ENCODE measurements around the gene TSPAN1.

TSPAN1 gene

GRCh38 chr1:46188295-46189030, 13.6 kb downstream of the TSPAN1 start:
- DNase-seq, result peak; percentile 95

DNA sequence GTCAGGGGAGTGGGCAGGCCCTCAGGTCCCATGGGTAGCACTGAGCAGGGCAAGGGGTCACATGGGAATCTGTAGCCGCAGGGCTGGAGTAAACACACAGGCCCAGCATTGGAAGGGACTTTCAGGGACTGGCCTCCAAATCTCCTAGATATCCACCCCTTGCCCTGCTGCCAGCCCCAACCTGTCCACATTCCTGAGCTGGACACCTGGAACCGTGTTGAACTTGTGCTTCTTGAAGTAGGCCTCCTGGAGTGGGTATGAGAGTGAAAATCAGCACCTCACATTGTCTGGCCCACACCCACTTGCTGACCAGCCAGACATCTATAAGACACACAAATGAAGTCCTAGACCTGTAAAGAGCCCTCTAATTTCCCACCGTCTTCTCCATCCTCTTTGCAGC, 15.7 kb downstream of the TSPAN1 start:
- DNase-seq, result no peak

- no peak for DNase-seq
Observed at GRCh38 chr1:46191033-46191701, 16.3 kb downstream of the TSPAN1 start.

- DNase-seq, result no peak
Observed at GRCh38 chr1:46192171-46192570, 17.3 kb downstream of the TSPAN1 start.

DNA sequence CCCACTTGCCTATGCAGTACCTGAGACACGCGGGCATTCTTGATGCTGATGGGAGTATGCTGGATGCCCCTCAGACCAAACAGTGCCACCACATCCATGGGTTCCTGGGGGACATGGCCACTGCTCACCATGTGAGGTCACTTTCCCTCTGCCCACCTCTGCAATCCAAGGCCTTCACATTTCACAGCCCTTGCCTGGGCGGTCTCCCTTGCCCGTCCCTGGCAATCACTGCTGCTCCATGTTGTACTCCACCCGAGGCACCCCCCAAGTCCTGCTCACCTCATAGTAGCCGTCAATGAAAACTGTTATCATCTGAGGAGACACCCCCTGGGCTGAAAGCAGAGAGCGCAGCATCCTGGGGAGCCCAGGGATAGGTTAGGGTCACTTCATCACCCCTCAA, 18.4 kb downstream of the TSPAN1 start:
- DNase-seq, result no peak

DNA sequence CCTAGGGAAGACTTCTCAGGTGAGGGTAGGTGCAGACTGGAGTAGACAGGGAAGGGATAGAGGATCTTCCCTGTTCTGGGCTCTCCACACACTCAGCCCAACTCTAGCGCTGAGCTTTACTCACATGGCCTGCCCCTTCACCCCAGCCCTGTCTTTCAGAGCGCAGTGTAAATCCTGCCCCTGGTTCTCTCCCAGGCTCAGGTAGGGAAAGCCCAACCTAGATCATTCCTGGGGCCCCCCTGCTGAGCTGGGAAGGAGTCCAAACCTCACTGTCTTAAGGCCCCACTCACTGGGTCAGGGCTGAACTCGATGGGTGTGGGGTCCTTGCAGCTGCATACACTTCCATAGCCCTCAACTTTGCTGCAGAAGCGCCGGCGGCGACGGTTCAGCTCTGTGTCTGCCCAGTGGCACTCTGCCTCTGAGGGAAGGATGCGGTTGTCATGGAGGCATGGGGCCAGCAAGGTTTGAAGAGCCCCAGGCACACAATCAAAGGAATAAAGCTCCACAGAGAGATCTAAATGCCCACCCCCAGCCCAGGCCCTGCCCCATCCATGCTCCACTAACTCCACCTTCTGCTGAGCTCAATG, 19.2 kb downstream of the TSPAN1 start:
- peak; percentile 55 for DNase-seq

DNA sequence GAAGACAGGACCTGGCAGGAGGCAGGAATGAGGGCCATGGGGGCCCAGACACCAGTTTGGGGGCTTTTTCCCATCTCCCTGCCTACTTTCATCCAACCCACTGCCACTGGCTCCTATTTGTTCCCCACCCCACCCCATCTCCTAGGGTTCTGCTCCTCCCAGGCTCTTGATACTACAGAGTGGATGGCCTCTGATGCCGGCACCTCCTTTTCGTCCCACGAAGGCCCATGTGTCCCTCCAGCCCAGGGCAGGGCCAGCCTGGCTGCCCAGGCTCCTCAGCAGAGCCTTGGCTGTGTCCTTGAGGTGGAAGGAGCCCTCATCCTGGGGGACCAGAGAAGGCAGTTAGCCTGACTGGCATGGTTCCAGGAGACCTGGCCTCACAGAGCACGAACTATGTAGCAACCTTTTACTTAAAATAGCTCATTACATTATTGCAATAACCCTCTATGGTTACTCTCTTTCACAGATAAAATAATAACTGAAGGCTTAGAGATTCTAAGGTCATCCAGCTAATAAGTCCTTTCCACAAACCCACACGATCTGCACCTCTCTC, 19.8 kb downstream of the TSPAN1 start:
- DNase-seq, result peak; percentile 12

- DNase-seq, result no peak
Observed at GRCh38 chr1:46196609-46197008, 21.7 kb downstream of the TSPAN1 start.

DNA sequence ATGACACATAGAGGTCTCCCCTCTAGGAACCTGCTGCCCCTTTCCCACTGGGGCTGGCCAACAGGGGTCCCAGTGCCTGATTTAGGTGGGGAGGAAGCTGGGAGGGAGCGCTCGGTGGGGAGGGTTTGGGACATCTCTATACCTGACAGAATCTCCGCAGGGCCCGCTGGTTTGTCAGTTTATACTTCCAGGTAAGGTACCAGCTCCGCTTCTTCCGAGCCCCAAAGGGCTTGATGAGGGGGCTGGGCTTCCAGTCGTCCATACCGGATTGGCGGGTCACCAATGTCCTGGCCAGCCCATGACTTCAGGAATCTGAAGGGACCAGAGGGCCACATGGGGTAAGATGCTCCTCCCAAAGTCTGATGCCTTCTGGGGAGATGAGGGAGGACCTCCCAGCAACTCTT, 22.7 kb downstream of the TSPAN1 start:
- no peak for DNase-seq

DNA sequence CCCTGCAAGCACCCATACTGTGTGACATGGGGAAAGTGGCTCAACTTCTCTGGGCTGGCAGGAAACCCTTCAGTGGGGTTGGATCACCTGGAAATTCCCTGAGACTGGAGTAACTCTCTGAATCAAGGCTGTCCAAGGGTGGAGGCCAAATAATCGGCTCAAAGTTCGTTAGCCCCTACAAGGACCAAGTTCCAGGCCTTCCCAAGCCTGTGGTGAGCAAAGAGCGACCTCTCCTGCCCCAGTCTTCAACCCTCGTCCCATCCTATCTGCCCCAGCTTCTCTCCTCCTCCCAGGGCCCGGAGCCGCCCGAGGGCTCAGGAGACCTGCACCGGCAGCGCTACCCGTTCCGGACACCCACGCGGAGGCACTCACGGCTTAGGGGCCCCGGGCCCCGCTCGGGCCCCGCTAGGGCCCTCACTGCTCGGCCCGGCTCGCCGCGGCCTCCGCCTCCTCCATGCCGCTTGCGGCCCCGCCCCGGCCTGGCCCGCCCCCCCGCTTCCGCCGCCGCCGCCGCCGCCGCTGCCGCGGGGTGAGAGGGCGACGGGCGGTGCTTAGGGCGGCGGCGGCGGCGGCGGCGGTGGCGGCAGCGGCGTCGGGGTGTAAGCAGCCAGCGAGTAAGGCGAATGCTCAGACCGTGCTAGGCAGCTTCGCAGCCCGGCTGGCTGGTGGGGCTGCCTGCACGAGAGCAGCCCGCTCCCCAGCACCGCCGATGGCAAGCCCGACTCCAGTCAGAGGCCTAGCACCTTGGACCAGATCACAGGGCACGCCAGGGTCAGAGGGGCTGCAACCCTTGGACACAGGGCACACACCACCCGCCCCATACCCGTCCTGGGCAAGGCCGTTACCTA, 23.3 kb downstream of the TSPAN1 start, which contains the start of gene POMGNT1:
Gene POMGNT1 (minus strand): TSS at position 471 of the 848 bp plus-strand sequence. CDS start 613 bp downstream, outside the sequence.
- DNase-seq, result peak; percentile 57

- DNase-seq, result no peak
Observed at GRCh38 chr1:46199233-46199749, 24.4 kb downstream of the TSPAN1 start.

DNA sequence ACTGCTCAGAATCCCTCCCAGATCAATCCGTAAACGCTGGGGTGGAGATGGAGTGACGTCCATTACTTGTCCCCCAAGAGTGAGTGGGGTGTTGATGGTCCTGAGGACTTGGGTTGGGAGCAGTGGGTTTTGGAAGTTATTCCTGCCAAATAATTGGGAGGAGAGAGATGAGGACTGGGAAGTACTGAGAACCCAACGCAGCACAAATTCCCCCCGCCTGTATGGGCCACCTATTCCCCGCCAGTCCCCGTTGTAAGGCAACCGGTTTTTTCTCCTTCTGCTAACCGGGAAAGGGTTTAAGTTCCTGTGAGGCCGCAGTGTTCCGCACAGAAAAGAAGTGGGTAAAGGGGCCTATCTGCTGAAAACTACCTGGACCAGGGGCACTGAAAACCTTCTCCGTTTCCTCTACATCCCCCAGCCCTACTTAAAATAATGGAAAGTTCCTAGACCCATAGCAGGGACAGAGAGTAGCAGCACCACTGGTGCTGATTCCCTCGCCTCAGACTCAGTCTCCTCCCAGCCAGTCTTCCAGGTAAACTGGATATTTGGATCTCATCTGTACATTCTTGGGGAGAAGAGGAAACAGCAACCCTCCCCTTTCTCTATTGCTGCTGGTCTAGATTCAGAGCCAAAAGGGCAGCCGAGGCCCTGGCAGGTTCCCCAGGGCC, 29.0 kb downstream of the TSPAN1 start:
- DNase-seq, result peak; percentile 48

DNA sequence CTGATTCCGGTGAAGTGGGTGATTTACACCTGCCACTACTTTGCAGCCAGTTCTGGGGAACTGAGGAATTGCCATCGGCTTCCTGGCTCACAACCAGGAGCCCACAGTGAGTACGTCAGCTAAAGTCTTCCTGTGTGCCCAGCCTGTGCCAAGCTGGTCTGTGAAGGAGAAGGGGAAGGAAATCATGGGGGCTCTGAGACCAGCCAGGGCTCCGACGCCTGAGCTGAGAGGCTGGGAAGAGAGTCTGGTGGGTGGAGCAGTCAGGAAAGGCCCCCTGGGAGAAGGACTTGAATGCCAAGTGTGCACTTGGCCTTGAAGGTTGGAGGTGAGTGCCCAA, 29.5 kb downstream of the TSPAN1 start:
- DNase-seq, result no peak

DNA sequence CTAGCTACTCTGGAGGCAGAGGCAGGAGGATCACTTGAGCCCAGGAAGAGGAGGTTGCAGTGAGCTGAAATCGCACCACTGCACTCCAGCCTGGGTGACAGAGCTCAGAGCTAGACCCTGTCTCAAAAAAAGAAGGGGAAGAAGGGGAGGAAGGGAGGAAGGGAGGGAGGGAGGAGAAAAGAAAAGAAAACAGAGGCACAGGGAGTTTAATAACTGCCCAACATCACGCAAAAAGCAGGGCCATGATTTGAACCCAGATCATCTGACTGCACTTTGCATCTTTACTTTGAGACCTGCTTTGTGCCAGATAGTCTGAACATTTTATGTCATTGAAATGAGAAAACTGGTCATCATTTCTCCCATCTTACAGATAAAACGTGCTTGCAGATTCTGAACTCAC, 30.3 kb downstream of the TSPAN1 start:
- DNase-seq, result no peak

GRCh38 chr1:46205791-46206190, 30.9 kb downstream of the TSPAN1 start:
- no peak for DNase-seq

- DNase-seq, result no peak
Observed at GRCh38 chr1:46206399-46206798, 31.5 kb downstream of the TSPAN1 start.

DNA sequence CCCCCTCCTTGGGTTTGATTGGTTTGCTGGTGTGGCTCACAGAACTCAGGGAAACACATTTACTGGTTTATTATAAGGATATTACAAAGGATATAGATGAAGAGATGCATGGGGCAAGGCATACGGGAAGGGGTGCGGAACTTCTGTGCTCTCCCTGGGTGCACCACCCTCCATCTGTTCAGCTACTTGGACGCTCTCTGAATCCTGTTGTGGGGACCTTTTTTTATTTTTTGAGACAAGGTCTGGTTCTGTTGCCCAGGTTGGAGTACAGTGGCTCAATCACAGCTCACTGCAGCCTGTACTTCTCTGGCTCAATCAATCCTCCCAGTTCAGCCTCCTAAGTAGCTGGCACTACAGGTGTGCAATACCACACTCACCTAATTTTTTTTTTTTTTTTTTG, 35.7 kb downstream of the TSPAN1 start:
- no peak for DNase-seq

GRCh38 chr1:46211051-46211450, 36.2 kb downstream of the TSPAN1 start:
- no peak for DNase-seq

DNA sequence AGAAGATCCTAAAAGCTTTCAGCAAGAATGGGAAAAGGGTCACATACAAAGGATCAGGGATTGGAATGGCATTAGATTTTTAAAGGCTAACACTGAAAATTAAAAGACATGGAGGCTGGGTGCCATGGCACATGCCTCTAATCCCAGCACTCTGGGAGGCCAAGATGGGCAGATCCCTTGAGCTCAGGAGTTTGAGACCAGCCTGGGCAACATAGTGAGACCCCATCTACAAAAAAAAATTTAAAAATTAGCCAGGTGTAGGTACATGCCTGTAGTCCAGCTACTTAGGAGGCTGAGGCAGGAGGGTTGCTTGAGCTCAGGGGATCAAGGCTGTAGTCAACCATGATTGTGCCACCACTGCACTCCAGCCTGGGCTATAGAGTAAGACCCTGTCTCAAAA, 40.6 kb downstream of the TSPAN1 start:
- no peak for DNase-seq

DNA sequence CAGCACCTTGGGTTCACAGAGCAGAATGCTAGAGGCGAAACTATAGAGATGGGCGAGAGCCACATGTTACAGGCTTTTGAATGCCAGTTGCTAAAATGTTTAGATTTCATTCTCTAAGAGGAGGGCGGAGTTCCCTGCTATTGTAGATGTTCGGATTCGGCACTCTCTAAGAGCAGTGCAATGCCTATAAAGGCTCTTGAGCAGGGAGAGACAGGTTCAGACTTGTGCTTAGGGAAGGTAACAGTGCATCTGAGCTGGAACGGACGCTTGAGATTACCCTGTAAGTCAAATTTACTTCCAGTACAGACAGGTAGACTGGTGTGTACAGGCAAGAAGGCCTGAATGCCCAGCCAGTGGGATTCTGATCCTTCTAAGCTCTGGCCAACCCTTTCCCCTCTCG, 43.6 kb downstream of the TSPAN1 start:
- DNase-seq, result peak; percentile 97

GRCh38 chr1:46219551-46220520, 44.9 kb downstream of the TSPAN1 start:
- DNase-seq, result no peak
